OCI-LY3 (cell line): ENCODE measurements around the gene SERPINB8.

Experiments used
- EZH2phosphoT487 ChIP-seq: fragments of 200-600 bp; shearing (Covaris generic); IDR thresholded peaks from 2 replicates; pipeline ENCODE4 v1.6.1; 2018; ENCODE audit warnings: antibody characterized with exemption, mixed run types, low read depth
- TF ChIP-seq, protein P1 (sequence below): fragments of 200-600, 300-600 bp; sonication (generic); IDR thresholded peaks from 2 replicates; pipeline ENCODE4 v1.5.1; 2014; ENCODE audit warnings: antibody characterized with exemption, low read length, low read depth

- TF ChIP-seq, protein P1, sequence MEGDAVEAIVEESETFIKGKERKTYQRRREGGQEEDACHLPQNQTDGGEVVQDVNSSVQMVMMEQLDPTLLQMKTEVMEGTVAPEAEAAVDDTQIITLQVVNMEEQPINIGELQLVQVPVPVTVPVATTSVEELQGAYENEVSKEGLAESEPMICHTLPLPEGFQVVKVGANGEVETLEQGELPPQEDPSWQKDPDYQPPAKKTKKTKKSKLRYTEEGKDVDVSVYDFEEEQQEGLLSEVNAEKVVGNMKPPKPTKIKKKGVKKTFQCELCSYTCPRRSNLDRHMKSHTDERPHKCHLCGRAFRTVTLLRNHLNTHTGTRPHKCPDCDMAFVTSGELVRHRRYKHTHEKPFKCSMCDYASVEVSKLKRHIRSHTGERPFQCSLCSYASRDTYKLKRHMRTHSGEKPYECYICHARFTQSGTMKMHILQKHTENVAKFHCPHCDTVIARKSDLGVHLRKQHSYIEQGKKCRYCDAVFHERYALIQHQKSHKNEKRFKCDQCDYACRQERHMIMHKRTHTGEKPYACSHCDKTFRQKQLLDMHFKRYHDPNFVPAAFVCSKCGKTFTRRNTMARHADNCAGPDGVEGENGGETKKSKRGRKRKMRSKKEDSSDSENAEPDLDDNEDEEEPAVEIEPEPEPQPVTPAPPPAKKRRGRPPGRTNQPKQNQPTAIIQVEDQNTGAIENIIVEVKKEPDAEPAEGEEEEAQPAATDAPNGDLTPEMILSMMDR = no peak
- TF ChIP-seq EZH2phosphoT487 = no peak
These were observed 50.3 kb downstream of the SERPINB8 start for GRCh38 chr18:64019922-64020756.
